GM21381 (cell line): Measurements from ENCODE around the gene BACH2.

Source experiments
- ATAC-seq: cut with Tn5 transposase; IDR thresholded peaks from one replicate; pipeline ENCODE4 v1.9.1; 2021; ENCODE audit warnings: mild to moderate bottlenecking, moderate library complexity; ENCODE audit not compliant: unreplicated experiment

Gene BACH2

GRCh38 chr6:90302320-90302719, 5.7 kb upstream of the BACH2 start:
- ATAC-seq: no peak

- no peak for ATAC-seq
Observed at GRCh38 chr6:90301816-90302215, 5.2 kb upstream of the BACH2 start.

- no peak for ATAC-seq
Observed at GRCh38 chr6:90298459-90299053, 1.9 kb upstream of the BACH2 start.

- no peak for ATAC-seq
Observed at GRCh38 chr6:90297867-90298381, 1.3 kb upstream of the BACH2 start.

GRCh38 chr6:90297115-90297866, 648 bp upstream of the BACH2 start:
- ATAC-seq: no peak

GRCh38 chr6:90295854-90296340, 746 bp downstream of the BACH2 start:
- no peak for ATAC-seq

- no peak for ATAC-seq
Observed at GRCh38 chr6:90294989-90295853, 1.4 kb downstream of the BACH2 start.

GRCh38 chr6:90294614-90294988, 2.0 kb downstream of the BACH2 start:
- ATAC-seq: no peak

- ATAC-seq: no peak
Observed at GRCh38 chr6:90294008-90294511, 2.6 kb downstream of the BACH2 start.

- no peak for ATAC-seq
Observed at GRCh38 chr6:90293319-90293953, 3.2 kb downstream of the BACH2 start.

GRCh38 chr6:90291565-90291964, 5.1 kb downstream of the BACH2 start:
- ATAC-seq: no peak

- no peak for ATAC-seq
Observed at GRCh38 chr6:90290811-90291420, 5.7 kb downstream of the BACH2 start.

- ATAC-seq: no peak
Observed at GRCh38 chr6:90289902-90290301, 6.7 kb downstream of the BACH2 start.

- ATAC-seq: no peak
Observed at GRCh38 chr6:90288404-90288803, 8.2 kb downstream of the BACH2 start.

- ATAC-seq: no peak
Observed at GRCh38 chr6:90286884-90287488, 9.7 kb downstream of the BACH2 start.

GRCh38 chr6:90285611-90286381, 10.8 kb downstream of the BACH2 start:
- peak; percentile 71 for ATAC-seq

GRCh38 chr6:90285042-90285481, 11.6 kb downstream of the BACH2 start:
- ATAC-seq: peak; percentile 38

GRCh38 chr6:90284236-90285041, 12.2 kb downstream of the BACH2 start:
- peak; percentile 76 for ATAC-seq
